GM23338 (cell line): ENCODE data around the gene OR6C6. TPM values are rescaled to one million over a fixed set of nuclear protein-coding genes. Genes with fewer than 3 reads are reported as not detected.

Experiments
- ATAC-seq: fragments of 200-7000 bp; cut with Tn5 transposase; 3 replicates; pipeline ENCODE4 v1.9.1; 2020
- DNase-seq: peaks from one replicate; pipeline ENCODE4 v3.0.0-alpha.2; 2015; ENCODE audit warnings: low spot score
- H2AFZ ChIP-seq: fragments of 200-600 bp; sonication (generic); 2 replicates; pipeline ENCODE4 v1.8.0; 2016; ENCODE audit warnings: antibody characterized with exemption, mild to moderate bottlenecking, moderate library complexity
- H3F3A ChIP-seq: fragments of 200-600 bp; sonication (generic); replicated peaks from 2 replicates; pipeline ENCODE4 v1.8.0; 2017; ENCODE audit warnings: antibody characterized with exemption, mixed run types, low read depth
- H3K27ac ChIP-seq: fragments of 200-600 bp; sonication (generic); 2 replicates; pipeline ENCODE4 v1.6.1; 2016; ENCODE audit warnings: low read depth
- H3K27me3 ChIP-seq: fragments of 200-600 bp; sonication (generic); 2 replicates; pipeline ENCODE4 v1.8.0; 2016; ENCODE audit warnings: mild to moderate bottlenecking, mixed run types, moderate library complexity; ENCODE audit not compliant: insufficient read depth
- H3K36me3 ChIP-seq: fragments of 200-600 bp; sonication (generic); 2 replicates; pipeline ENCODE4 v1.8.0; 2016; ENCODE audit warnings: mild to moderate bottlenecking; ENCODE audit not compliant: insufficient read depth
- H3K4me1 ChIP-seq: fragments of 200-600 bp; sonication (generic); 2 replicates; pipeline ENCODE4 v1.8.0; 2016; ENCODE audit warnings: mild to moderate bottlenecking, moderate library complexity; ENCODE audit not compliant: insufficient read depth
- H3K4me2 ChIP-seq: fragments of 200-600 bp; sonication (generic); 2 replicates; pipeline ENCODE4 v1.7.1; 2017; ENCODE audit warnings: mixed run types
- H3K4me3 ChIP-seq: fragments of 200-600 bp; sonication (generic); 2 replicates; pipeline ENCODE4 v1.6.1; 2016; ENCODE audit warnings: mixed run types
- H3K79me2 ChIP-seq: fragments of 200-600 bp; sonication (generic); replicated peaks from 2 replicates; pipeline ENCODE4 v1.8.0; 2017; ENCODE audit warnings: mild to moderate bottlenecking; ENCODE audit not compliant: insufficient read depth
- H3K9me2 ChIP-seq: fragments of 200-600 bp; sonication (generic); 2 replicates; pipeline ENCODE4 v1.8.0; 2017; ENCODE audit not compliant: insufficient read depth
- H4K20me1 ChIP-seq: fragments of 200-600 bp; sonication (generic); replicated peaks from 2 replicates; pipeline ENCODE4 v1.8.0; 2017; ENCODE audit warnings: mild to moderate bottlenecking; ENCODE audit not compliant: insufficient read depth
- H3K27ac Mint-ChIP-seq: 2 replicates; pipeline ENCODE4 v1.8.0; 2020; ENCODE audit warnings: inconsistent platforms, mild to moderate bottlenecking, moderate library complexity, mixed read lengths
- H3K27me3 Mint-ChIP-seq: 3 replicates; pipeline ENCODE4 v1.8.0; 2022; ENCODE audit warnings: low read depth, mild to moderate bottlenecking, moderate library complexity, mixed read lengths, inconsistent platforms; ENCODE audit not compliant: insufficient read depth, poor library complexity
- H3K36me3 Mint-ChIP-seq: 3 replicates; pipeline ENCODE4 v1.8.0; 2021; ENCODE audit warnings: low read depth, mild to moderate bottlenecking, inconsistent platforms, moderate library complexity, mixed read lengths
- H3K4me1 Mint-ChIP-seq: 3 replicates; pipeline ENCODE4 v1.8.0; 2020; ENCODE audit warnings: mild to moderate bottlenecking, inconsistent platforms, mixed read lengths
- H3K4me3 Mint-ChIP-seq: 3 replicates; pipeline ENCODE4 v1.8.0; 2021; ENCODE audit warnings: moderate library complexity, mild to moderate bottlenecking, inconsistent platforms, mixed read lengths
- H3K9me3 Mint-ChIP-seq: 3 replicates; pipeline ENCODE4 v1.8.0; 2020; ENCODE audit warnings: moderate library complexity, mild to moderate bottlenecking, inconsistent platforms, mixed read lengths
- CREB1 ChIP-seq: fragments of 250-450 bp; sonication (Bioruptor Pico); IDR thresholded peaks from 2 replicates; pipeline ENCODE4 v1.5.0; 2020; ENCODE audit warnings: low read depth, mild to moderate bottlenecking, moderate library complexity
- ETS1 ChIP-seq: IDR thresholded peaks from 2 replicates; pipeline ENCODE4 v1.6.1; 2016; ENCODE audit warnings: antibody characterized with exemption
- EZH2 ChIP-seq: fragments of 200-600 bp; sonication (generic); IDR thresholded peaks from one replicate; pipeline ENCODE4 v1.8.0; 2017; ENCODE audit warnings: antibody characterized with exemption, mild to moderate bottlenecking, low read depth; ENCODE audit not compliant: unreplicated experiment
- EZH2phosphoT487 ChIP-seq: fragments of 200-600 bp; sonication (generic); IDR thresholded peaks from one replicate; pipeline ENCODE4 v1.8.1; 2018; ENCODE audit warnings: antibody characterized with exemption; ENCODE audit not compliant: unreplicated experiment
- NANOG ChIP-seq: IDR thresholded peaks from 2 replicates; pipeline ENCODE4 v1.6.1; 2016; ENCODE audit warnings: antibody characterized with exemption, borderline replicate concordance
- POLR2AphosphoS5 ChIP-seq: IDR thresholded peaks from 2 replicates; pipeline ENCODE4 v1.6.1; 2016; ENCODE audit warnings: antibody characterized with exemption, low read depth
- REST ChIP-seq: IDR thresholded peaks from one replicate; pipeline ENCODE4 v1.6.1; 2018; ENCODE audit warnings: antibody characterized with exemption; ENCODE audit not compliant: unreplicated experiment
- STAT1 ChIP-seq: IDR thresholded peaks from one replicate; pipeline ENCODE4 v1.6.1; 2016; ENCODE audit warnings: antibody characterized with exemption; ENCODE audit not compliant: unreplicated experiment
- polyA plus RNA-seq: library from polyadenylated mRNA; unstranded; fragments of >200 nt; fragmentation: Nextera tagmentation; extraction: Ambion mirVana; gene quantifications from 2 replicates; pipeline ENCODE4 v1.2.1, GENCODE V29; 2016
- total RNA-seq: library from RNA; depleted of rRNA; stranded (reverse); fragments of >200 nt; shearing (Covaris generic); gene quantifications from 2 replicates; pipeline ENCODE4 v1.2.3, GENCODE V29; 2014; rRNA removed

The OR6C6 gene
- total and polyA plus RNA-seq, 2 experiments from 2014 or later = not detected

- H3K4me3 ChIP-seq = no peak within 1 kb of the TSS
- H3K4me1 ChIP-seq = no peaks in the 10 kb centered on the region
- Mint-ChIP-seq H3K36me3 (no peaks in the 10 kb centered on the region), H3K27me3 (peaks cover 5% of the 10 kb centered on the region), H3K4me1 (no peaks in the 10 kb centered on the region), H3K27ac (no peak within 1 kb of the TSS), H3K4me3 (no peak within 1 kb of the TSS), H3K9me3 (no peaks in the 10 kb centered on the region)
- no peak within 1 kb of the TSS for H3K27ac ChIP-seq
- no peak for TF ChIP-seq POLR2AphosphoS5
- no peak for TF ChIP-seq ETS1
- no peak for TF ChIP-seq CREB1 (CRISPR knock-in tag)
- TF ChIP-seq EZH2phosphoT487 = no peak
- TF ChIP-seq NANOG = no peak
- TF ChIP-seq EZH2 = no peak
- TF ChIP-seq STAT1 = no peak
- no peak for TF ChIP-seq REST
- no peak for ATAC-seq
- H3K79me2 ChIP-seq = no peaks in the 10 kb centered on the region
- no peaks in the 10 kb centered on the region for H3K9me2 ChIP-seq
- no peaks in the 10 kb centered on the region for H3K27me3 ChIP-seq
- H4K20me1 ChIP-seq = no peaks in the 10 kb centered on the region
- H2AFZ ChIP-seq = 0 out of 2 replicates have a peak within 1 kb of the TSS, but pooled peaks have one; percentile 24
- H3K36me3 ChIP-seq = no peaks in the 10 kb centered on the region
- H3K4me2 ChIP-seq = no peak within 1 kb of the TSS
- DNase-seq = no peak
- H3F3A ChIP-seq = no peaks in the 10 kb centered on the region
Measured at GRCh38 chr12:55244309-55244708, 52.1 kb downstream of the OR6C6 start, which contains the start of gene OR6C74. Gene OR6C74, plus strand, starts transcription at chr12:55244609. Its CDS starts 2,679 bp downstream, at chr12:55247288.

Other genes with a start within 250 kb of the OR6C6 start
- gene OR9K2, start 170.2 kb downstream of the OR6C6 start, total RNA-seq = 0.14 TPM in 1 of 2 replicates, not detected in the other
- not detected in 2 replicates for gene OR9K2, start 170.2 kb downstream of the OR6C6 start, polyA plus RNA-seq
- gene OR10A7, start 75.5 kb downstream of the OR6C6 start, total RNA-seq = not detected in 2 replicates
- not detected in 2 replicates for gene OR10A7, start 75.5 kb downstream of the OR6C6 start, polyA plus RNA-seq
- gene OR6C74, start 52.0 kb downstream of the OR6C6 start, total RNA-seq = not detected in 2 replicates
- gene OR6C74, start 52.0 kb downstream of the OR6C6 start, polyA plus RNA-seq = not detected in 2 replicates
- not detected in 2 replicates for gene OR6C1, start 17.8 kb upstream of the OR6C6 start, total RNA-seq
- gene OR6C1, start 17.8 kb upstream of the OR6C6 start, polyA plus RNA-seq = not detected in 2 replicates
- gene OR6C3, start 34.2 kb upstream of the OR6C6 start, total RNA-seq = not detected in 2 replicates
- gene OR6C3, start 34.2 kb upstream of the OR6C6 start, polyA plus RNA-seq = not detected in 2 replicates
- not detected in 2 replicates for gene OR6C75, start 66.4 kb upstream of the OR6C6 start, total RNA-seq
- not detected in 2 replicates for gene OR6C75, start 66.4 kb upstream of the OR6C6 start, polyA plus RNA-seq
- gene OR6C65, start 104.0 kb upstream of the OR6C6 start, total RNA-seq = not detected in 2 replicates
- not detected in 2 replicates for gene OR6C65, start 104.0 kb upstream of the OR6C6 start, polyA plus RNA-seq
- gene OR6C76, start 129.7 kb upstream of the OR6C6 start, total RNA-seq = not detected in 2 replicates
- not detected in 2 replicates for gene OR6C76, start 129.7 kb upstream of the OR6C6 start, polyA plus RNA-seq
- gene OR6C2, start 147.5 kb upstream of the OR6C6 start, total RNA-seq = not detected in 2 replicates
- gene OR6C2, start 147.5 kb upstream of the OR6C6 start, polyA plus RNA-seq = not detected in 2 replicates
- not detected in 2 replicates for gene OR6C70, start 173.6 kb upstream of the OR6C6 start, total RNA-seq
- gene OR6C70, start 173.6 kb upstream of the OR6C6 start, polyA plus RNA-seq = not detected in 2 replicates
- not detected in 2 replicates for gene OR6C68, start 195.8 kb upstream of the OR6C6 start, total RNA-seq
- gene OR6C68, start 195.8 kb upstream of the OR6C6 start, polyA plus RNA-seq = not detected in 2 replicates